IMR-90 (cell line): ENCODE data around the gene HCRTR1. TPM values are rescaled to one million over a fixed set of nuclear protein-coding genes. Genes with fewer than 3 reads are reported as not detected.

ENCODE experiments used
- ATAC-seq: fragments of 200-7000 bp; cut with Tn5 transposase; 2 replicates; pipeline ENCODE4 v1.9.1; 2020; ENCODE audit warnings: low read depth, mild to moderate bottlenecking, moderate library complexity
- BruUV-seq: library from RNA; stranded (reverse); fragments of 400-500 nt; replicated peaks from 2 replicates; lab custom pipeline; 2021; lab: Mats Ljungman, UMichigan
- CTCF ChIA-PET: fragments of 300-600 bp; formaldehyde crosslinking; extraction: SDS; loops from one replicate; lab custom pipeline; 2021; ENCODE audit warnings: antibody characterized with exemption; lab: Yijun Ruan, JAX
- POLR2A ChIA-PET: fragments of 300-600 bp; sonication (Branson Sonifier 250); formaldehyde crosslinking; loops from one replicate; lab custom pipeline; 2022; ENCODE audit warnings: antibody characterized with exemption; ENCODE audit not compliant: unreplicated experiment; lab: Charles Lee
- DNase-seq: peaks from one replicate; pipeline ENCODE4 v3.0.0; 2013
- H2AFZ ChIP-seq: replicated peaks from 2 replicates; pipeline ENCODE3; 2013; ENCODE audit warnings: low read length, mild to moderate bottlenecking; ENCODE audit not compliant: poor library complexity
- H2AK5ac ChIP-seq: 2 replicates; pipeline ENCODE4 v1.6.1; 2013; ENCODE audit warnings: low read depth, low read length, inconsistent platforms
- H2AK9ac ChIP-seq: replicated peaks from 2 replicates; pipeline ENCODE3; 2013; ENCODE audit warnings: mild to moderate bottlenecking, low read depth, low read length, moderate library complexity; ENCODE audit not compliant: poor library complexity
- H2BK120ac ChIP-seq: 2 replicates; pipeline ENCODE4 v1.6.1; 2013; ENCODE audit warnings: low read depth, low read length, inconsistent platforms
- H2BK15ac ChIP-seq: 3 replicates; pipeline ENCODE4 v1.6.1; 2013; ENCODE audit warnings: low read depth, low read length, inconsistent platforms
- H2BK20ac ChIP-seq: 2 replicates; pipeline ENCODE4 v1.6.1; 2013; ENCODE audit warnings: low read depth, mild to moderate bottlenecking, inconsistent platforms, low read length, moderate library complexity
- H2BK5ac ChIP-seq: 2 replicates; pipeline ENCODE4 v1.6.1; 2013; ENCODE audit warnings: mild to moderate bottlenecking, low read depth, low read length, inconsistent platforms; ENCODE audit not compliant: poor library complexity, severe bottlenecking
- H3K14ac ChIP-seq: replicated peaks from 2 replicates; pipeline ENCODE4 v1.6.1; 2013; ENCODE audit warnings: low read depth, low read length, inconsistent platforms
- H3K18ac ChIP-seq: 2 replicates; pipeline ENCODE4 v1.6.1; 2013; ENCODE audit warnings: low read depth, low read length, control low read depth
- H3K23ac ChIP-seq: 2 replicates; pipeline ENCODE4 v1.6.1; 2013; ENCODE audit warnings: low read depth, low read length, inconsistent platforms
- H3K27ac ChIP-seq: 2 replicates; pipeline ENCODE4 v1.5.1; 2013; ENCODE audit warnings: mild to moderate bottlenecking, control low read depth, low read length; ENCODE audit not compliant: insufficient read depth
- H3K27me3 ChIP-seq: 2 replicates; pipeline ENCODE4 v1.6.1; 2013; ENCODE audit warnings: low read length; ENCODE audit not compliant: control insufficient read depth, insufficient read depth
- H3K36me3 ChIP-seq: 2 replicates; pipeline ENCODE4 v1.6.1; 2013; ENCODE audit warnings: low read length, mixed read lengths; ENCODE audit not compliant: control insufficient read depth, insufficient read depth
- H3K4ac ChIP-seq: 2 replicates; pipeline ENCODE4 v1.6.1; 2013; ENCODE audit warnings: low read depth, low read length, inconsistent platforms
- H3K4me1 ChIP-seq: 2 replicates; pipeline ENCODE4 v1.6.1; 2013; ENCODE audit warnings: low read length, mixed read lengths; ENCODE audit not compliant: control insufficient read depth, insufficient read depth
- H3K4me2 ChIP-seq: 2 replicates; pipeline ENCODE4 v1.6.1; 2013; ENCODE audit warnings: low read depth, mild to moderate bottlenecking, control low read depth, low read length, moderate library complexity
- H3K4me3 ChIP-seq: 2 replicates; pipeline ENCODE4 v1.5.1; 2013; ENCODE audit warnings: low read depth, mild to moderate bottlenecking, control low read depth, low read length, moderate library complexity; ENCODE audit not compliant: insufficient read depth
- H3K56ac ChIP-seq: 2 replicates; pipeline ENCODE4 v1.6.1; 2013; ENCODE audit warnings: low read length, inconsistent platforms; ENCODE audit not compliant: insufficient read depth; ENCODE audit errors: extremely low read depth
- H3K79me1 ChIP-seq, 2 experiments: 2 replicates each; pipeline ENCODE4 v1.6.1; 2013; ENCODE audit warnings: low read length in 2 of 2, inconsistent platforms in 1 of 2, low read depth in 1 of 2
- H3K9ac ChIP-seq: 2 replicates; pipeline ENCODE4 v1.6.1; 2013; ENCODE audit warnings: low read depth, low read length, control low read depth
- H3K9me1 ChIP-seq: 2 replicates; pipeline ENCODE4 v1.6.1; 2013; ENCODE audit warnings: low read length, inconsistent platforms; ENCODE audit not compliant: insufficient read depth
- H3K9me3 ChIP-seq: 2 replicates; pipeline ENCODE4 v1.6.1; 2013; ENCODE audit warnings: low read length; ENCODE audit not compliant: control insufficient read depth, insufficient read depth
- H4K20me1 ChIP-seq: 2 replicates; pipeline ENCODE4 v1.6.1; 2013; ENCODE audit warnings: low read length, inconsistent platforms; ENCODE audit not compliant: insufficient read depth
- H4K5ac ChIP-seq: 2 replicates; pipeline ENCODE4 v1.6.1; 2013; ENCODE audit warnings: mild to moderate bottlenecking, low read depth, low read length, control low read depth
- H4K8ac ChIP-seq, 2 experiments: 2 replicates each; pipeline ENCODE4 v1.6.1; 2013; ENCODE audit warnings: low read depth in 2 of 2, low read length in 2 of 2, control low read depth in 1 of 2, inconsistent platforms in 1 of 2
- H4K91ac ChIP-seq: 2 replicates; pipeline ENCODE4 v1.6.1; 2013; ENCODE audit warnings: low read depth, low read length, inconsistent platforms; ENCODE audit not compliant: insufficient read depth
- BHLHE40 ChIP-seq: fragments of 150-350 bp; IDR thresholded peaks from 2 replicates; pipeline ENCODE4 v1.6.1; 2016; ENCODE audit warnings: mild to moderate bottlenecking, low read depth, low read length
- CEBPB ChIP-seq: IDR thresholded peaks from 2 replicates; pipeline ENCODE4 v1.6.1; 2012; ENCODE audit warnings: low read depth, low read length, improper control_type of control experiment
- CTCF ChIP-seq: conservative IDR thresholded peaks from 2 replicates; pipeline ENCODE4 v1.5.1; 2012; ENCODE audit warnings: mild to moderate bottlenecking, low read depth, low read length, improper control_type of control experiment
- ELK1 ChIP-seq: fragments of 150-350 bp; IDR thresholded peaks from 2 replicates; pipeline ENCODE4 v1.6.1; 2016; ENCODE audit warnings: low read depth, mild to moderate bottlenecking, low read length, moderate library complexity, borderline replicate concordance
- MAFK ChIP-seq: IDR thresholded peaks from 2 replicates; pipeline ENCODE4 v1.6.1; 2012; ENCODE audit warnings: low read depth, low read length, improper control_type of control experiment
- MAZ ChIP-seq: IDR thresholded peaks from 2 replicates; pipeline ENCODE4 v1.6.1; 2012; ENCODE audit warnings: low read depth, mild to moderate bottlenecking, low read length, improper control_type of control experiment, moderate library complexity, borderline replicate concordance
- MXI1 ChIP-seq: IDR thresholded peaks from 2 replicates; pipeline ENCODE4 v1.6.1; 2012; ENCODE audit warnings: low read depth, mild to moderate bottlenecking, low read length, moderate library complexity, borderline replicate concordance
- POLR2A ChIP-seq: IDR thresholded peaks from 2 replicates; pipeline ENCODE4 v1.6.1; 2012; ENCODE audit warnings: mild to moderate bottlenecking, low read depth, low read length
- RAD21 ChIP-seq: IDR thresholded peaks from 2 replicates; pipeline ENCODE4 v1.6.1; 2012; ENCODE audit warnings: low read length, improper control_type of control experiment
- RCOR1 ChIP-seq: IDR thresholded peaks from 2 replicates; pipeline ENCODE4 v1.6.1; 2012; ENCODE audit warnings: mild to moderate bottlenecking, low read length, improper control_type of control experiment; ENCODE audit not compliant: insufficient replicate concordance
- RFX5 ChIP-seq: IDR thresholded peaks from 2 replicates; pipeline ENCODE4 v1.8.0; 2012; ENCODE audit warnings: low read depth, mild to moderate bottlenecking, low read length, moderate library complexity
- SMC3 ChIP-seq: fragments of 150-350 bp; IDR thresholded peaks from 2 replicates; pipeline ENCODE4 v1.6.1; 2016; ENCODE audit warnings: low read depth, mild to moderate bottlenecking, antibody characterized with exemption, low read length, moderate library complexity
- USF2 ChIP-seq: fragments of 150-350 bp; IDR thresholded peaks from 2 replicates; pipeline ENCODE4 v1.6.1; 2017; ENCODE audit warnings: mild to moderate bottlenecking, antibody characterized with exemption, low read length, low read depth
- WGBS, 2 experiments: methylation state at CpG; one replicate each; pipeline versions ENCODE4 v1.1.5 to v1.1.7; 2013; ENCODE audit warnings: missing lambda C conversion rate in 2 of 2; ENCODE audit not compliant: insufficient read length in 1 of 2; ENCODE audit errors: extremely low coverage in 2 of 2; 5-methylcytosine and 5-hydroxymethylcytosine counted together
- dilution Hi-C: fragments of 300-500 bp; cut with HindIII; formaldehyde crosslinking; loops from one replicate; pipeline ENCODE4 v1.14.3; 2018; ENCODE audit warnings: low sequenced_read_pairs; ENCODE audit not compliant: unreplicated experiment
- in situ Hi-C: fragments of 300-500 bp; cut with MboI; formaldehyde crosslinking; loops from 3 replicates; pipeline ENCODE4 v1.14.3; 2019; ENCODE audit warnings: low sequenced_read_pairs, inconsistent platforms, mixed read lengths
- intact Hi-C: fragments of 100-400 bp; cut with micrococcal nuclease; formaldehyde crosslinking; loops from 2 replicates; pipeline ENCODE4 v1.10.0; 2022
- polyA plus RNA-seq, 3 experiments: library from polyadenylated mRNA; depleted of rRNA; stranded (reverse); fragments of >200 nt; gene quantifications; 2 replicates each; pipeline ENCODE4 v1.2.3, GENCODE V29; 2012; ENCODE audit warnings: low replicate concordance in 1 of 3
- total RNA-seq: library from RNA; depleted of rRNA; stranded (reverse); fragments of >200 nt; gene quantifications from 2 replicates; pipeline ENCODE4 v1.2.3, GENCODE V29; 2012

Gene HCRTR1
- total and polyA plus RNA-seq, 2 of the 4 experiments (the other 2 are of a cell fraction): not detected

GRCh38 chr1:31621847-31622730 lies 4.6 kb downstream of the HCRTR1 start (continued):
- TF ChIP-seq MAZ (no peak), MXI1 (no peak)

GRCh38 chr1:31623365-31623764 lies 5.9 kb downstream of the HCRTR1 start:
- ChIA-PET CTCF (no interaction called here), POLR2A (no interaction called here)
- H3K4ac ChIP-seq: no peak overlapping the region
- H3K14ac ChIP-seq: no peak overlapping the region
- no peak overlapping the region for H3K56ac ChIP-seq
- no peak overlapping the region for H3K4me2 ChIP-seq
- no peak overlapping the region for H2AFZ ChIP-seq
- H3K18ac ChIP-seq: no peak overlapping the region
- H2BK20ac ChIP-seq: no peak overlapping the region
- H4K91ac ChIP-seq: no peak overlapping the region
- dilution Hi-C loops: no loop called here
- no peak overlapping the region for H3K23ac ChIP-seq
- H4K8ac ChIP-seq: no peak overlapping the region
- no peak overlapping the region for H4K5ac ChIP-seq
- no TSS peak for BruUV-seq
- no peak overlapping the region for H3K4me3 ChIP-seq
- H2BK5ac ChIP-seq: no peak overlapping the region
- DNase-seq (no peak), ATAC-seq (no peak)
- H3K36me3 ChIP-seq: peaks cover 5% of the 10 kb centered on the region; the same call in 1 of the 2 replicates
- intact Hi-C loops: no loop called here
- WGBS, 2 experiments: 64% methylated on average over 3 of the region's 12 CpGs; no CpG with 5 or more reads in 1 of the 2 experiments
- no peak overlapping the region for H2BK120ac ChIP-seq
- H4K20me1 ChIP-seq: 0 out of 2 replicates have a peak, but pooled peaks cover 10% of the 10 kb centered on the region
- H3K9ac ChIP-seq: no peak overlapping the region
- in situ Hi-C loops: no loop called here
- H2BK15ac ChIP-seq: no peak overlapping the region
- no peaks in the 10 kb centered on the region for H3K79me1 ChIP-seq
- no peak overlapping the region for H2AK5ac ChIP-seq
- peaks cover 8% of the 10 kb centered on the region for H3K4me1 ChIP-seq
- peaks cover 6% of the 10 kb centered on the region for H3K27me3 ChIP-seq
- no peak overlapping the region for H3K27ac ChIP-seq
- H3K9me3 ChIP-seq: no peaks in the 10 kb centered on the region
- 0 out of 2 replicates have a peak, but pooled peaks cover 9% of the 10 kb centered on the region for H3K9me1 ChIP-seq
- H2AK9ac ChIP-seq: no peak overlapping the region
- TF ChIP-seq SMC3: no peak
- no peak for TF ChIP-seq ELK1
- no peak for TF ChIP-seq POLR2A
- TF ChIP-seq RFX5: no peak
- no peak for TF ChIP-seq BHLHE40
- TF ChIP-seq CTCF: no peak
- TF ChIP-seq MAFK: no peak
- no peak for TF ChIP-seq CEBPB
- no peak for TF ChIP-seq USF2
- no peak for TF ChIP-seq RAD21
- TF ChIP-seq MAZ: no peak
- TF ChIP-seq RCOR1: no peak
